Neural cell (in vitro differentiated cells): Measurements from ENCODE around the gene CES4A. TPM values are rescaled to one million over a fixed set of nuclear protein-coding genes. Genes with fewer than 3 reads are reported as not detected.

Experiments used
- H2AFZ ChIP-seq: fragments of 200-600, 300-800 bp; sonication (generic), shearing (Covaris generic); 2 replicates; pipeline ENCODE4 v1.6.0; 2014; ENCODE audit warnings: low read depth, mild to moderate bottlenecking, antibody characterized with exemption, low read length, moderate library complexity
- H3F3A ChIP-seq: fragments of 200-600 bp; shearing (Covaris generic); 2 replicates; pipeline ENCODE4 v1.6.1; 2016; ENCODE audit warnings: mild to moderate bottlenecking, moderate library complexity, mixed read lengths, antibody characterized with exemption, low read length; ENCODE audit not compliant: insufficient read depth, poor library complexity, severe bottlenecking
- H3K27ac ChIP-seq: fragments of 200-600, 300-800 bp; sonication (generic), shearing (Covaris generic); 2 replicates; pipeline ENCODE4 v1.5.1; 2014; ENCODE audit warnings: mild to moderate bottlenecking, low read length, moderate library complexity
- H3K27me3 ChIP-seq: fragments of 300-800, 200-600 bp; sonication (generic), shearing (Covaris generic); 2 replicates; pipeline ENCODE4 v1.6.0; 2014; ENCODE audit warnings: mild to moderate bottlenecking, low read depth, low read length, moderate library complexity; ENCODE audit not compliant: insufficient read depth
- H3K36me3 ChIP-seq: fragments of 300-800, 200-600 bp; sonication (generic), shearing (Covaris generic); 2 replicates; pipeline ENCODE4 v1.5.1; 2014; ENCODE audit warnings: mild to moderate bottlenecking, antibody characterized with exemption, low read length, moderate library complexity; ENCODE audit not compliant: insufficient read depth
- H3K4me2 ChIP-seq: fragments of 300-800, 200-600 bp; sonication (generic), shearing (Covaris generic); 2 replicates; pipeline ENCODE4 v1.6.0; 2014; ENCODE audit warnings: mild to moderate bottlenecking, low read length
- H3K4me3 ChIP-seq: fragments of 300-800, 200-600 bp; sonication (generic), shearing (Covaris generic); 2 replicates; pipeline ENCODE4 v1.5.1; 2014; ENCODE audit warnings: mild to moderate bottlenecking, low read length, moderate library complexity
- H3K79me2 ChIP-seq: fragments of 200-600 bp; shearing (Covaris generic); replicated peaks from 2 replicates; pipeline ENCODE4 v1.6.0; 2014; ENCODE audit warnings: mild to moderate bottlenecking, low read length, moderate library complexity; ENCODE audit not compliant: insufficient read depth
- H3K9ac ChIP-seq: fragments of 300-800, 200-600 bp; sonication (generic), shearing (Covaris generic); 2 replicates; pipeline ENCODE4 v1.6.1; 2016; ENCODE audit warnings: mild to moderate bottlenecking, low read length, mixed read lengths
- H3K9me2 ChIP-seq: fragments of 200-600 bp; shearing (Covaris generic); 2 replicates; pipeline ENCODE4 v1.6.1; 2016; ENCODE audit warnings: mild to moderate bottlenecking, low read length, mixed read lengths; ENCODE audit not compliant: insufficient read depth
- H3K9me3 ChIP-seq: fragments of 200-600, 300-800 bp; sonication (generic), shearing (Covaris generic); 2 replicates; pipeline ENCODE4 v1.6.1; 2016; ENCODE audit warnings: mild to moderate bottlenecking, mixed run types, low read length, moderate library complexity, mixed read lengths
- H4K20me1 ChIP-seq: fragments of 200-600 bp; shearing (Covaris generic); 2 replicates; pipeline ENCODE4 v1.6.1; 2016; ENCODE audit warnings: mild to moderate bottlenecking, mixed run types; ENCODE audit not compliant: insufficient read depth
- CTCF ChIP-seq: fragments of 450-650 bp; IDR thresholded peaks from 2 replicates; pipeline ENCODE4 v1.5.1; 2014; ENCODE audit warnings: antibody characterized with exemption, mild to moderate bottlenecking, moderate library complexity; ENCODE audit not compliant: poor library complexity, severe bottlenecking
- EP300 ChIP-seq: fragments of 450-650 bp; conservative IDR thresholded peaks from 2 replicates; pipeline ENCODE4 v1.6.1; 2014; ENCODE audit warnings: antibody characterized with exemption, mild to moderate bottlenecking, moderate library complexity; ENCODE audit not compliant: poor library complexity, severe bottlenecking
- EZH2 ChIP-seq: fragments of 200-600, 300-800 bp; shearing (Covaris generic), sonication (generic); IDR thresholded peaks from 2 replicates; pipeline ENCODE4 v1.6.1; 2014; ENCODE audit warnings: antibody characterized with exemption, low read length, borderline replicate concordance, mild to moderate bottlenecking; ENCODE audit not compliant: insufficient read depth, poor library complexity, severe bottlenecking
- MXI1 ChIP-seq: fragments of 450-650 bp; conservative IDR thresholded peaks from 2 replicates; pipeline ENCODE4 v1.6.1; 2014; ENCODE audit warnings: antibody characterized with exemption, mild to moderate bottlenecking; ENCODE audit not compliant: poor library complexity, severe bottlenecking
- POLR2AphosphoS5 ChIP-seq: IDR thresholded peaks from 2 replicates; pipeline ENCODE4 v1.6.1; 2012
- RAD21 ChIP-seq: fragments of 450-650 bp; conservative IDR thresholded peaks from 2 replicates; pipeline ENCODE4 v1.6.1; 2014; ENCODE audit warnings: antibody characterized with exemption, mild to moderate bottlenecking, moderate library complexity
- REST ChIP-seq: IDR thresholded peaks from 2 replicates; pipeline ENCODE4 v1.6.1; 2012; ENCODE audit warnings: borderline replicate concordance
- SMC3 ChIP-seq: fragments of 450-650 bp; conservative IDR thresholded peaks from 2 replicates; pipeline ENCODE4 v1.6.1; 2014; ENCODE audit warnings: antibody characterized with exemption, mild to moderate bottlenecking, moderate library complexity; ENCODE audit not compliant: poor library complexity
- TAF1 ChIP-seq: IDR thresholded peaks from 2 replicates; pipeline ENCODE4 v1.6.1; 2012; ENCODE audit warnings: low read depth
- polyA plus RNA-seq: library from polyadenylated mRNA; depleted of rRNA; stranded (reverse); fragments of >200 nt; gene quantifications from 2 replicates; pipeline ENCODE4 v1.2.3, GENCODE V29; 2014

CES4A gene
- polyA plus RNA-seq, 1 donor from 2014 or later: 51.2 TPM

GRCh38 chr16:66979011-66979717 lies 9.2 kb upstream of the CES4A start:
- Histone ChIP-seq H3K9me3 (no peaks in the 10 kb centered on the region), H3K9ac (no peak overlapping the region), H3K27me3 (no peaks in the 10 kb centered on the region), H3K36me3 (no peaks in the 10 kb centered on the region), H3K79me2 (no peaks in the 10 kb centered on the region), H2AFZ (no peak overlapping the region), H3K4me2 (no peak overlapping the region), H3F3A (no peaks in the 10 kb centered on the region), H3K4me3 (no peak overlapping the region), H4K20me1 (no peaks in the 10 kb centered on the region), H3K27ac (no peak overlapping the region), H3K9me2 (no peaks in the 10 kb centered on the region)
- TF ChIP-seq EP300: no peak
- TF ChIP-seq MXI1: no peak
- TF ChIP-seq RAD21: no peak
- TF ChIP-seq EZH2: no peak
- no peak for TF ChIP-seq REST
- no peak for TF ChIP-seq POLR2AphosphoS5
- no peak for TF ChIP-seq SMC3
- TF ChIP-seq TAF1: no peak
- no peak for TF ChIP-seq CTCF

GRCh38 chr16:66983033-66983432 lies 5.4 kb upstream of the CES4A start:
- no peaks in the 10 kb centered on the region for H3K36me3 ChIP-seq
- H3K9me3 ChIP-seq: no peaks in the 10 kb centered on the region
- no peaks in the 10 kb centered on the region for H3K79me2 ChIP-seq
- no peak overlapping the region for H3K4me3 ChIP-seq
- H3K9ac ChIP-seq: no peak overlapping the region
- no peak overlapping the region for H3K27ac ChIP-seq
- H3F3A ChIP-seq: no peaks in the 10 kb centered on the region
- H3K27me3 ChIP-seq: no peaks in the 10 kb centered on the region
- no peak overlapping the region for H2AFZ ChIP-seq
- H3K9me2 ChIP-seq: no peaks in the 10 kb centered on the region
- H4K20me1 ChIP-seq: no peaks in the 10 kb centered on the region
- H3K4me2 ChIP-seq: no peak overlapping the region
- TF ChIP-seq RAD21 (no peak), POLR2AphosphoS5 (no peak), TAF1 (no peak), EZH2 (no peak), CTCF (no peak), EP300 (no peak), SMC3 (no peak), REST (no peak), MXI1 (no peak)
